Naive thymus-derived CD4-positive, alpha-beta T cell (primary cell): ENCODE data around the gene CDKAL1. TPM values are rescaled to one million over a fixed set of nuclear protein-coding genes. Genes with fewer than 3 reads are reported as not detected.
A peak's percentile ranks its signal among the peaks of the same experiment; 100 is the strongest.

Experiments used
- ATAC-seq: fragments of 150-1000 bp; cut with Tn5 transposase; 2 replicates; pipeline ENCODE4 v1.10.0; 2021; ENCODE audit warnings: mild to moderate bottlenecking, moderate library complexity
- CTCF ChIA-PET: fragments of 350-600 bp; sonication (Branson Sonifier 250); formaldehyde crosslinking; loops from one replicate; lab custom pipeline; 2021; ENCODE audit warnings: antibody characterized with exemption; lab: Charles Lee
- POLR2A ChIA-PET: fragments of 350-600 bp; sonication (Branson Sonifier 250); formaldehyde crosslinking; loops from one replicate; lab custom pipeline; 2021; ENCODE audit warnings: antibody characterized with exemption, inconsistent platforms; lab: Charles Lee
- DNase-seq, 9 donors: peaks; one replicate each; pipeline versions ENCODE4 v3.0.0 to v3.0.0-alpha.2; 2020 to 2022; ENCODE audit warnings: mixed read lengths in 1 of 9
- H3K27ac ChIP-seq: one replicate; pipeline ENCODE4 v1.7.0; 2013; ENCODE audit warnings: mild to moderate bottlenecking, low read depth, low read length, moderate library complexity
- H3K27me3 ChIP-seq, 2 donors: one replicate each; pipeline ENCODE4 v1.7.0; 2013; ENCODE audit warnings: low read length in 2 of 2, mild to moderate bottlenecking in 2 of 2, moderate library complexity in 2 of 2; ENCODE audit not compliant: control insufficient read depth in 2 of 2, insufficient read depth in 2 of 2
- H3K36me3 ChIP-seq, 3 experiments: 1 replicate in 2 of 3; 2 replicates in 1 of 3; pipeline ENCODE4 v1.7.0; 2013; ENCODE audit warnings: low read length in 3 of 3, mild to moderate bottlenecking in 3 of 3, moderate library complexity in 1 of 3; ENCODE audit not compliant: insufficient read depth in 3 of 3, control insufficient read depth in 2 of 3
- H3K4me1 ChIP-seq, 2 donors: one replicate each; pipeline ENCODE4 v1.7.0; 2013; ENCODE audit warnings: low read length in 2 of 2, mild to moderate bottlenecking in 2 of 2, moderate library complexity in 1 of 2; ENCODE audit not compliant: control insufficient read depth in 2 of 2, insufficient read depth in 2 of 2
- H3K4me3 ChIP-seq: 2 replicates; pipeline ENCODE4 v1.7.0; 2013; ENCODE audit warnings: mild to moderate bottlenecking, low read length
- H3K9me3 ChIP-seq, 3 experiments: 1 replicate in 2 of 3; 2 replicates in 1 of 3; pipeline ENCODE4 v1.7.0; 2013; ENCODE audit warnings: low read length in 3 of 3; ENCODE audit not compliant: control insufficient read depth in 2 of 3
- H3K27ac Mint-ChIP-seq, 9 donors: one replicate each; pipeline ENCODE4 v1.8.0; 2020 to 2022; ENCODE audit warnings: mixed read lengths in 9 of 9, mild to moderate bottlenecking in 8 of 9, moderate library complexity in 5 of 9, inconsistent platforms in 2 of 9
- H3K27me3 Mint-ChIP-seq, 5 donors: one replicate each; pipeline ENCODE4 v1.8.0; 2021 to 2022; ENCODE audit warnings: mixed read lengths in 5 of 5, mild to moderate bottlenecking in 1 of 5
- H3K36me3 Mint-ChIP-seq, 5 donors: one replicate each; pipeline ENCODE4 v1.8.0; 2020 to 2022; ENCODE audit warnings: mixed read lengths in 5 of 5, mild to moderate bottlenecking in 3 of 5, inconsistent platforms in 1 of 5
- H3K4me1 Mint-ChIP-seq, 7 donors: one replicate each; pipeline ENCODE4 v1.8.0; 2020 to 2022; ENCODE audit warnings: mixed read lengths in 7 of 7, mild to moderate bottlenecking in 3 of 7, inconsistent platforms in 1 of 7
- H3K4me3 Mint-ChIP-seq, 10 donors: one replicate each; pipeline ENCODE4 v1.8.0; 2020 to 2022; ENCODE audit warnings: mild to moderate bottlenecking in 10 of 10, mixed read lengths in 10 of 10, moderate library complexity in 6 of 10, inconsistent platforms in 2 of 10
- H3K9me3 Mint-ChIP-seq, 11 donors: one replicate each; pipeline ENCODE4 v1.8.0; 2020 to 2022; ENCODE audit warnings: mixed read lengths in 11 of 11, mild to moderate bottlenecking in 4 of 11, inconsistent platforms in 1 of 11, moderate library complexity in 1 of 11
- intact Hi-C, 2 donors: fragments of 100-400 bp; cut with micrococcal nuclease; formaldehyde crosslinking; loops; one replicate each; pipeline ENCODE4 v1.15.1; 2023
- polyA plus RNA-seq, 2 donors: library from polyadenylated mRNA; unstranded; fragments of 300-500 nt; fragmentation: Illumina TruSeq; gene quantifications; one replicate each; pipeline ENCODE4 v1.2.3, GENCODE V29; 2021
- total RNA-seq, 6 experiments: library from RNA in 5 of 6; stranded (reverse) in 5 of 6; gene quantifications; 1 replicate in 5 of 6; 2 replicates in 1 of 6; pipeline ENCODE4 v1.2.3 and lab custom pipeline; 2021 to 2026

Gene CDKAL1
- total and polyA plus RNA-seq, 7 experiments from 2014 or later = 23.6 to 35.8 (median 29.8) TPM

DNA sequence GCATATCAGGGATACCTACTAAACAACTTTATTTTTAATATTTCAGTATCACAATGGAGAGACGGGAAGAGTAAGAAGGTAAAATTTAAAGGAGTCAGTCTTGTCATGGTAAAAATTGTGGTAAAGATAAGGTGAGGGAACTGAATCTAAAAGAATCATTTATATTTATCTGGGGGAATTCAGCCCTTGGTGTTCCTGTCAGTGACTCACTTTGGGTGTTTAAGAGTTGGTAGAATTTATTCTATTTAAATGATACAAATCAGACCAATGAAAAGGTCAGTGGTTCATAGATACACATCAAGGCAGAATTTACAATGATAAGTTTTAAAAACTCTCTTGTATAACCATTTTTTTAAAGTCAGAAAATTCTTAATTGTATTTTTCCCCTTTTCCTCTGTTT lies 164.4 kb downstream of the CDKAL1 start:
- no peaks in the 10 kb centered on the region for H3K36me3 ChIP-seq
- no peaks in the 10 kb centered on the region for H3K27me3 ChIP-seq
- CTCF ChIA-PET = no interaction called here
- no peak overlapping the region for H3K4me3 Mint-ChIP-seq
- H3K9me3 Mint-ChIP-seq = no peaks in the 10 kb centered on the region
- DNase-seq (no peak), ATAC-seq (no peak)
- peaks cover 9 to 50% (median 38%) of the 10 kb centered on the region in 7 donors for H3K4me1 Mint-ChIP-seq
- peaks cover 0 to 25% (median 8%) of the 10 kb centered on the region in 5 donors for H3K36me3 Mint-ChIP-seq
- POLR2A ChIA-PET = no interaction called here
- H3K4me3 ChIP-seq = no peak overlapping the region
- no peaks in the 10 kb centered on the region for H3K9me3 ChIP-seq
- H3K27ac Mint-ChIP-seq = peak overlapping the region in 2 of 9 donors; percentile 3 to 17
- intact Hi-C loops = no loop called here
- no peaks in the 10 kb centered on the region for H3K27me3 Mint-ChIP-seq
- H3K27ac ChIP-seq = no peak overlapping the region
- H3K4me1 ChIP-seq = no peaks in the 10 kb centered on the region

- intact Hi-C loops = no loop called here
- no peak overlapping the region for H3K4me3 Mint-ChIP-seq
- no peak overlapping the region for H3K4me3 ChIP-seq
- peaks cover 0 to 25% (median 8%) of the 10 kb centered on the region in 5 donors for H3K36me3 Mint-ChIP-seq
- H3K27me3 ChIP-seq = no peaks in the 10 kb centered on the region
- no peaks in the 10 kb centered on the region for H3K9me3 ChIP-seq
- DNase-seq (no peak), ATAC-seq (no peak)
- peaks cover 14 to 57% (median 45%) of the 10 kb centered on the region in 7 donors for H3K4me1 Mint-ChIP-seq
- no peak overlapping the region for H3K27ac ChIP-seq
- no peaks in the 10 kb centered on the region for H3K36me3 ChIP-seq
- CTCF ChIA-PET = no interaction called here
- no peak overlapping the region for H3K27ac Mint-ChIP-seq
- no peaks in the 10 kb centered on the region for H3K27me3 Mint-ChIP-seq
- H3K9me3 Mint-ChIP-seq = no peaks in the 10 kb centered on the region
- H3K4me1 ChIP-seq = no peaks in the 10 kb centered on the region
- POLR2A ChIA-PET = no interaction called here
Observed at GRCh38 chr6:20699402-20699801, 165.1 kb downstream of the CDKAL1 start.

GRCh38 chr6:20700375-20700774 lies 166.1 kb downstream of the CDKAL1 start:
- H3K4me3 ChIP-seq = no peak overlapping the region
- peak overlapping the region in 1 of 9 donors; percentile 32 for H3K27ac Mint-ChIP-seq
- H3K4me3 Mint-ChIP-seq = no peak overlapping the region
- H3K27me3 Mint-ChIP-seq = no peaks in the 10 kb centered on the region
- H3K27me3 ChIP-seq = no peaks in the 10 kb centered on the region
- no peaks in the 10 kb centered on the region for H3K4me1 ChIP-seq
- intact Hi-C loops = no loop called here
- H3K27ac ChIP-seq = no peak overlapping the region
- H3K9me3 ChIP-seq = no peaks in the 10 kb centered on the region
- no peak for ATAC-seq
- H3K36me3 ChIP-seq = no peaks in the 10 kb centered on the region
- peaks cover 14 to 55% (median 43%) of the 10 kb centered on the region in 7 donors for H3K4me1 Mint-ChIP-seq
- H3K36me3 Mint-ChIP-seq = peaks cover 0 to 19% (median 8%) of the 10 kb centered on the region in 5 donors
- CTCF ChIA-PET = no interaction called here
- DNase-seq = no peak
- no peaks in the 10 kb centered on the region for H3K9me3 Mint-ChIP-seq
- POLR2A ChIA-PET = no interaction called here

DNA sequence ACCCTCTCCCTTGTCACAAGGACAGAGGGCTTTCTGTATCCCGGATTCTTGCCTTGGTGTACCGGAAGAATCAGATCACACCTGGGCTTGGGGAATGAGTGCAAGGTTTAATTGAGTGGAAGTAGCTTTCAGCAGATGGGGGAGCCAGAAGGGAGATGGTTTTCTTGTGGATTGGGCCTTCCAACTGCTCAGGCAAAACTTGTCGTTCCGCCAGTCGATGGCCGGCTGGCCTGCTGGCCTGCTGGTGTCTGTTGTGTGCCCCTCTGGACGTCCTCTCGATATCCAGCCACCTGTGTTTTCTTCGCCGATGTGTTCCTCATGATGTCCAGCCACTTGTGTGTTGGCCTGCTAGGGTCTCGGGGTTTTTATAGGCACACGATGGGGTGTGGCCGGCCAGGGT lies 168.1 kb downstream of the CDKAL1 start:
- no peaks in the 10 kb centered on the region for H3K4me1 ChIP-seq
- no peak for DNase-seq
- peaks cover 0 to 19% (median 0%) of the 10 kb centered on the region in 5 donors for H3K36me3 Mint-ChIP-seq
- ATAC-seq = no peak
- H3K27ac ChIP-seq = no peak overlapping the region
- ChIA-PET POLR2A (no interaction called here), CTCF (no interaction called here)
- no peak overlapping the region for H3K4me3 ChIP-seq
- no peaks in the 10 kb centered on the region for H3K27me3 Mint-ChIP-seq
- H3K27ac Mint-ChIP-seq = peak overlapping the region in 1 of 9 donors; percentile 27
- no peaks in the 10 kb centered on the region for H3K9me3 ChIP-seq
- no peaks in the 10 kb centered on the region for H3K36me3 ChIP-seq
- H3K27me3 ChIP-seq = no peaks in the 10 kb centered on the region
- no peak overlapping the region for H3K4me3 Mint-ChIP-seq
- intact Hi-C loops = no loop called here
- no peaks in the 10 kb centered on the region for H3K9me3 Mint-ChIP-seq
- peaks cover 21 to 65% (median 55%) of the 10 kb centered on the region in 7 donors for H3K4me1 Mint-ChIP-seq

- Mint-ChIP-seq H3K9me3 (no peaks in the 10 kb centered on the region), H3K36me3 (peaks cover 0 to 19% (median 0%) of the 10 kb centered on the region in 5 donors), H3K4me1 (peaks cover 20 to 67% (median 59%) of the 10 kb centered on the region in 7 donors), H3K27ac (no peak overlapping the region), H3K4me3 (no peak overlapping the region), H3K27me3 (no peaks in the 10 kb centered on the region)
- no peaks in the 10 kb centered on the region for H3K36me3 ChIP-seq
- no peaks in the 10 kb centered on the region for H3K27me3 ChIP-seq
- DNase-seq (no peak), ATAC-seq (no peak)
- H3K4me1 ChIP-seq = no peaks in the 10 kb centered on the region
- H3K4me3 ChIP-seq = no peak overlapping the region
- H3K9me3 ChIP-seq = no peaks in the 10 kb centered on the region
- intact Hi-C loops = no loop called here
- ChIA-PET POLR2A (no interaction called here), CTCF (no interaction called here)
- no peak overlapping the region for H3K27ac ChIP-seq
Observed at GRCh38 chr6:20703049-20703448, 168.8 kb downstream of the CDKAL1 start.

DNA sequence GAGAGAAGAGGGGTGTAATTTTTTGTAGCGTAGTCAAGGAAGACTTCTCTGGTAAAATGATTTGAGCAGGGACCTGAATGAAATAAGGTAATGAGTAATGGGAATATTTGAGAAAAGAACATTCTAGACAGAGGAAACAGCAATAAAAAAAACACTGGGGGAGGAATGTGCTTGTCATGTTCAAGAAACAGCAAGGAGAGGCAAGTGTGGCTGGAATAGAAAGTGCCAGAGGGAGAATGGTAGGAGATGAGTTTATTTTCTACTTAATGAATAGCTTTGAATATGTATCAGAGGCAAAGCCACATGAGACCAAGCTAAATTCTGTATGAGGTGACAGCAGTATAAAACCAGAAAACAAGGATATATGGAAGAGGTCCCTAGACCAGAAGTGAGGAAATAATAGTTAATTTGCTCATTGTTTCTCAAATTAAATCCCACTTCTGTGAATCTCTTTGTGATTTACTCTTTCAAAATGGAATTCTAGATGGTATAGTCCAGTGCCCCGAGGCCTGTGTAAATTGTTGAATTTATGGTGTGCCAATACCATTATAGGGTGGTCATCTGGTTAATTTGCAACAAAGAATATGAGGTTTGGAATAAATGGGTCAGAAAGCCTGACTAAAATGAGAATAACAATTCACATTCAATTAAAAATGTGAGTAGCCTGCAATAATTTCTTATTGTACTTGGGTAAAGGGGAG lies 170.2 kb downstream of the CDKAL1 start:
- Mint-ChIP-seq H3K9me3 (no peaks in the 10 kb centered on the region), H3K36me3 (peaks cover 0 to 19% (median 2%) of the 10 kb centered on the region in 5 donors), H3K27me3 (no peaks in the 10 kb centered on the region), H3K4me3 (no peak overlapping the region), H3K4me1 (peaks cover 26 to 79% (median 67%) of the 10 kb centered on the region in 7 donors), H3K27ac (peak overlapping the region in 1 of 9 donors; percentile 65)
- intact Hi-C loops = no loop called here
- Histone ChIP-seq H3K4me3 (no peak overlapping the region), H3K27me3 (no peaks in the 10 kb centered on the region), H3K4me1 (no peaks in the 10 kb centered on the region), H3K9me3 (no peaks in the 10 kb centered on the region), H3K36me3 (no peaks in the 10 kb centered on the region), H3K27ac (no peak overlapping the region)
- no peak for DNase-seq
- POLR2A ChIA-PET = interaction anchor here (0.7 kb wide), 1 partner anchor 11 kb away, joined by 3 read pairs; no protein-coding TSS in a partner anchor
- CTCF ChIA-PET = no interaction called here
- ATAC-seq = no peak

- H3K36me3 ChIP-seq = no peaks in the 10 kb centered on the region
- Mint-ChIP-seq H3K4me1 (peaks cover 29 to 81% (median 72%) of the 10 kb centered on the region in 7 donors), H3K4me3 (no peak overlapping the region), H3K27ac (peak overlapping the region in 2 of 9 donors; percentile 43 to 57), H3K27me3 (no peaks in the 10 kb centered on the region), H3K36me3 (peaks cover 0 to 19% (median 4%) of the 10 kb centered on the region in 5 donors), H3K9me3 (no peaks in the 10 kb centered on the region)
- no peak for ATAC-seq
- POLR2A ChIA-PET = no interaction called here
- no peak overlapping the region for H3K27ac ChIP-seq
- H3K9me3 ChIP-seq = no peaks in the 10 kb centered on the region
- H3K4me1 ChIP-seq = no peaks in the 10 kb centered on the region
- intact Hi-C loops = no loop called here
- no peak for DNase-seq
- CTCF ChIA-PET = no interaction called here
- H3K4me3 ChIP-seq = no peak overlapping the region
- no peaks in the 10 kb centered on the region for H3K27me3 ChIP-seq
Observed at GRCh38 chr6:20705741-20706140, 171.5 kb downstream of the CDKAL1 start.
